ENCODE data around the gene ILDR2.

ILDR2 gene

DNA sequence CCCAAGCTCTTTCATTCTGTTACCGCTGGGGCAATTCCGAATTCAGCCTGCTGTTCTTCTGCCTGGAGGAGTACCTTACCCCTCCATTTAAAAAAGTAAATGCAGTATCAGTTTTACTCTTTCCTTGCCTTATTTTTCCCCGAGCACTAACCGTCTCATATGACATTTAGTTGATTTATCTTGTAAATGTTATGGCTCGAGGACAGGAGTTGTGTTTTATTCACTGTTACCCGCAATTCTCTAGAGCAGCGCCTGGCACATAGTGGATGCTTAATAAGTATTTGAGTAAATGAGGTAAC is 98.9 kb downstream of the ILDR2 start:
- H3K4me1 ChIP-seq (ENCODE audit: control insufficient read depth, insufficient read depth, low read length), result no peaks in the 10 kb centered on the region
- ChIA-PET CTCF (interaction anchor here (0.7 to 1.5 kb wide), 2 partner anchors 181 to 183 kb away, joined by 3 to 6 read pairs; no protein-coding TSS in a partner anchor), POLR2A (interaction anchor here (0.5 to 2.8 kb wide), 7 partner anchors 29 to 580 kb away, joined by 3 to 21 read pairs (median 4); partner anchors contain the start of genes POGK and POU2F1)
- TF ChIP-seq ZNF341 (tag by site-specific recombination; IDR thresholded peaks at IDR 0.05; ENCODE audit: low read depth) (peak; percentile 85), ZNF394 (tag by site-specific recombination; IDR thresholded peaks at IDR 0.05; ENCODE audit: borderline replicate concordance) (peak; percentile 12; the same call in 1 of the 2 replicates), ZNF335 (tag by site-specific recombination; conservative IDR thresholded peaks at IDR 0.05) (peak; percentile 84), WT1 (tag by site-specific recombination; IDR thresholded peaks at IDR 0.05) (no peak), ZNF600 (tag by site-specific recombination; IDR thresholded peaks at IDR 0.05) (peak; percentile 32; the same call in 1 of the 2 replicates), SP3 (tag by site-specific recombination; IDR thresholded peaks at IDR 0.05) (0 out of 2 replicates have a peak, but pooled peaks have one; percentile 23)
- TF ChIP-seq, protein P1, sequence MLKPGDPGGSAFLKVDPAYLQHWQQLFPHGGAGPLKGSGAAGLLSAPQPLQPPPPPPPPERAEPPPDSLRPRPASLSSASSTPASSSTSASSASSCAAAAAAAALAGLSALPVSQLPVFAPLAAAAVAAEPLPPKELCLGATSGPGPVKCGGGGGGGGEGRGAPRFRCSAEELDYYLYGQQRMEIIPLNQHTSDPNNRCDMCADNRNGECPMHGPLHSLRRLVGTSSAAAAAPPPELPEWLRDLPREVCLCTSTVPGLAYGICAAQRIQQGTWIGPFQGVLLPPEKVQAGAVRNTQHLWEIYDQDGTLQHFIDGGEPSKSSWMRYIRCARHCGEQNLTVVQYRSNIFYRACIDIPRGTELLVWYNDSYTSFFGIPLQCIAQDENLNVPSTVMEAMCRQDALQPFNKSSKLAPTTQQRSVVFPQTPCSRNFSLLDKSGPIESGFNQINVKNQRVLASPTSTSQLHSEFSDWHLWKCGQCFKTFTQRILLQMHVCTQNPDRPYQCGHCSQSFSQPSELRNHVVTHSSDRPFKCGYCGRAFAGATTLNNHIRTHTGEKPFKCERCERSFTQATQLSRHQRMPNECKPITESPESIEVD (tag by site-specific recombination; IDR thresholded peaks at IDR 0.05), result peak; percentile 46; the same call in 1 of the 2 replicates
- TF ChIP-seq, protein P2, sequence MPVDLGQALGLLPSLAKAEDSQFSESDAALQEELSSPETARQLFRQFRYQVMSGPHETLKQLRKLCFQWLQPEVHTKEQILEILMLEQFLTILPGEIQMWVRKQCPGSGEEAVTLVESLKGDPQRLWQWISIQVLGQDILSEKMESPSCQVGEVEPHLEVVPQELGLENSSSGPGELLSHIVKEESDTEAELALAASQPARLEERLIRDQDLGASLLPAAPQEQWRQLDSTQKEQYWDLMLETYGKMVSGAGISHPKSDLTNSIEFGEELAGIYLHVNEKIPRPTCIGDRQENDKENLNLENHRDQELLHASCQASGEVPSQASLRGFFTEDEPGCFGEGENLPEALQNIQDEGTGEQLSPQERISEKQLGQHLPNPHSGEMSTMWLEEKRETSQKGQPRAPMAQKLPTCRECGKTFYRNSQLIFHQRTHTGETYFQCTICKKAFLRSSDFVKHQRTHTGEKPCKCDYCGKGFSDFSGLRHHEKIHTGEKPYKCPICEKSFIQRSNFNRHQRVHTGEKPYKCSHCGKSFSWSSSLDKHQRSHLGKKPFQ (tag by site-specific recombination; IDR thresholded peaks at IDR 0.05), result no peak
- no peak overlapping the region for H3K27ac ChIP-seq (ENCODE audit: extremely low read depth, low read depth, low read length)
- no peaks in the 10 kb centered on the region for H3K9me3 ChIP-seq (ENCODE audit: control insufficient read depth, insufficient read depth, low read depth, low read length)
- peak overlapping the region; percentile 36 for H3K4me3 ChIP-seq (ENCODE audit: low read depth, low read length)
- no peaks in the 10 kb centered on the region for H3K36me3 ChIP-seq (ENCODE audit: control insufficient read depth in 2 of 2, insufficient read depth in 1 of 2, low read length in 2 of 2)

DNA sequence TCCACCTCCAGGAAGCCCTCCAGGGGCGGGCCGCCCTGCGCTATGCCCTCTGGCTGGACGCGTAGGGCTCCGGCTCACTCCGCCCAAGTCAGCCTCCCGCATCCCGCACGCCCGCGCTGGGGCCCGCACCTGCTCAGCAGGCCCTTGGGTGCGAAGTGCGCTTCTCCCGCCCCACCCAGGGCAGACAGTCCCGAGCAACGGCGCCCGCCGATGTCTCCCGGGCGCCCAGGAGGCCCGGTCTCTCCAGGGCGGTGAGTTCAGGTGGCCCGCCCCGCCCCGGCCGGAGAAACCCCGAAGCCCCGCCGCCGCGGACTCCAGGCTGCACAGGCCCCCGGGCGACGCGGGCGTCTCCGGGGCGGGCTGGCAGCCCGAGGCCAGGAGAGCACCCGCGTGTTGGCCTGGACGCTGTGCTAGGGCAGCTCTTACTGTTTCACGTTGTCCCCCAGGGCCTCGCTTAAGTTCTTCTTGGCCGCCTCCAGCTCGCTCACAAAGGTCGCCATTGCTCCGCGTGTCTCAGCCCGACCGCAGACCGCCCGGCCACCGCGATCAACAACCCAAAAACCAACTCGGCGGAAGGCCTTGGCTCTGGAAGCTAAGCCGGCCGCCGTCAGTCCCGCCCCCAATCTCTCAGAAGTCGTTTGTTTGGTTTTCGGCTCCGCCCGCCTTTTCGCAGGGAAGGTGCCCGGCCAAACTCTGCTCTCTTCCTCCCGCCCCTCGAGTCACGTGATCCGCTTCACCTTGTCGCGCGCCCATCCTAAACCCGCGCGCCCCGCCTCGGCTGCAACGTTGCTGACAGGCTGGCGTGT is 99.4 kb downstream of the ILDR2 start, which contains the start of gene TADA1:
TSS of gene TADA1 (minus strand) at position 531 of the 806 bp plus-strand sequence. CDS start at position 500, 31 bp downstream.
- CTCF ChIA-PET, result interaction anchor here (0.7 to 1.5 kb wide), 4 partner anchors 30 to 183 kb away, joined by 3 to 6 read pairs (median 4); no protein-coding TSS in a partner anchor
- TF ChIP-seq ZNF311 (tag by site-specific recombination; IDR thresholded peaks at IDR 0.05; ENCODE audit: borderline replicate concordance) (no peak), ZNF623 (tag by site-specific recombination; IDR thresholded peaks at IDR 0.05) (no peak), ZNF561 (tag by site-specific recombination; IDR thresholded peaks at IDR 0.05; ENCODE audit: borderline replicate concordance) (peak; percentile 55; the same call in 1 of the 2 replicates), SP2 (tag by site-specific recombination; IDR thresholded peaks at IDR 0.05) (peak; percentile 92), ZNF549 (tag by site-specific recombination; IDR thresholded peaks at IDR 0.05) (no peak), ZSCAN30 (tag by site-specific recombination; IDR thresholded peaks at IDR 0.05) (peak; percentile 89), SETDB1 (IDR thresholded peaks at IDR 0.05; ENCODE audit: insufficient read length, low read length) (no peak), ZBTB20 (tag by site-specific recombination; IDR thresholded peaks at IDR 0.05) (peak; percentile 82), ZNF521 (tag by site-specific recombination; IDR thresholded peaks at IDR 0.05) (no peak), EGR2 (tag by site-specific recombination; IDR thresholded peaks at IDR 0.05; ENCODE audit: low read depth) (peak; percentile 62), ZIC2 (tag by site-specific recombination; IDR thresholded peaks at IDR 0.05) (no peak; the same call in 1 of the 2 replicates)
- TF ChIP-seq, protein P3, sequence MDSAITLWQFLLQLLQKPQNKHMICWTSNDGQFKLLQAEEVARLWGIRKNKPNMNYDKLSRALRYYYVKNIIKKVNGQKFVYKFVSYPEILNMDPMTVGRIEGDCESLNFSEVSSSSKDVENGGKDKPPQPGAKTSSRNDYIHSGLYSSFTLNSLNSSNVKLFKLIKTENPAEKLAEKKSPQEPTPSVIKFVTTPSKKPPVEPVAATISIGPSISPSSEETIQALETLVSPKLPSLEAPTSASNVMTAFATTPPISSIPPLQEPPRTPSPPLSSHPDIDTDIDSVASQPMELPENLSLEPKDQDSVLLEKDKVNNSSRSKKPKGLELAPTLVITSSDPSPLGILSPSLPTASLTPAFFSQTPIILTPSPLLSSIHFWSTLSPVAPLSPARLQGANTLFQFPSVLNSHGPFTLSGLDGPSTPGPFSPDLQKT (IDR thresholded peaks at IDR 0.05; ENCODE audit: borderline replicate concordance, low read depth, low read length), result no peak; the same call in 1 of the 2 replicates
- TF ChIP-seq, protein P4, sequence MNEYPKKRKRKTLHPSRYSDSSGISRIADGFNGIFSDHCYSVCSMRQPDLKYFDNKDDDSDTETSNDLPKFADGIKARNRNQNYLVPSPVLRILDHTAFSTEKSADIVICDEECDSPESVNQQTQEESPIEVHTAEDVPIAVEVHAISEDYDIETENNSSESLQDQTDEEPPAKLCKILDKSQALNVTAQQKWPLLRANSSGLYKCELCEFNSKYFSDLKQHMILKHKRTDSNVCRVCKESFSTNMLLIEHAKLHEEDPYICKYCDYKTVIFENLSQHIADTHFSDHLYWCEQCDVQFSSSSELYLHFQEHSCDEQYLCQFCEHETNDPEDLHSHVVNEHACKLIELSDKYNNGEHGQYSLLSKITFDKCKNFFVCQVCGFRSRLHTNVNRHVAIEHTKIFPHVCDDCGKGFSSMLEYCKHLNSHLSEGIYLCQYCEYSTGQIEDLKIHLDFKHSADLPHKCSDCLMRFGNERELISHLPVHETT (tag by site-specific recombination; IDR thresholded peaks at IDR 0.05), result 0 out of 2 replicates have a peak, but pooled peaks have one; percentile 79
- TF ChIP-seq, protein P5, sequence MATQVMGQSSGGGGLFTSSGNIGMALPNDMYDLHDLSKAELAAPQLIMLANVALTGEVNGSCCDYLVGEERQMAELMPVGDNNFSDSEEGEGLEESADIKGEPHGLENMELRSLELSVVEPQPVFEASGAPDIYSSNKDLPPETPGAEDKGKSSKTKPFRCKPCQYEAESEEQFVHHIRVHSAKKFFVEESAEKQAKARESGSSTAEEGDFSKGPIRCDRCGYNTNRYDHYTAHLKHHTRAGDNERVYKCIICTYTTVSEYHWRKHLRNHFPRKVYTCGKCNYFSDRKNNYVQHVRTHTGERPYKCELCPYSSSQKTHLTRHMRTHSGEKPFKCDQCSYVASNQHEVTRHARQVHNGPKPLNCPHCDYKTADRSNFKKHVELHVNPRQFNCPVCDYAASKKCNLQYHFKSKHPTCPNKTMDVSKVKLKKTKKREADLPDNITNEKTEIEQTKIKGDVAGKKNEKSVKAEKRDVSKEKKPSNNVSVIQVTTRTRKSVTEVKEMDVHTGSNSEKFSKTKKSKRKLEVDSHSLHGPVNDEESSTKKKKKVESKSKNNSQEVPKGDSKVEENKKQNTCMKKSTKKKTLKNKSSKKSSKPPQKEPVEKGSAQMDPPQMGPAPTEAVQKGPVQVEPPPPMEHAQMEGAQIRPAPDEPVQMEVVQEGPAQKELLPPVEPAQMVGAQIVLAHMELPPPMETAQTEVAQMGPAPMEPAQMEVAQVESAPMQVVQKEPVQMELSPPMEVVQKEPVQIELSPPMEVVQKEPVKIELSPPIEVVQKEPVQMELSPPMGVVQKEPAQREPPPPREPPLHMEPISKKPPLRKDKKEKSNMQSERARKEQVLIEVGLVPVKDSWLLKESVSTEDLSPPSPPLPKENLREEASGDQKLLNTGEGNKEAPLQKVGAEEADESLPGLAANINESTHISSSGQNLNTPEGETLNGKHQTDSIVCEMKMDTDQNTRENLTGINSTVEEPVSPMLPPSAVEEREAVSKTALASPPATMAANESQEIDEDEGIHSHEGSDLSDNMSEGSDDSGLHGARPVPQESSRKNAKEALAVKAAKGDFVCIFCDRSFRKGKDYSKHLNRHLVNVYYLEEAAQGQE (tag by site-specific recombination; IDR thresholded peaks at IDR 0.05), result no peak

More for the DNA sequence above, 99.4 kb downstream of the ILDR2 start, which contains the start of gene TADA1:
- H3K27ac ChIP-seq (ENCODE audit: extremely low read depth, low read depth, low read length), result peak within 1 kb of the TSS; percentile 79
- H3K9me3 ChIP-seq (ENCODE audit: control insufficient read depth, insufficient read depth, low read depth, low read length), result no peaks in the 10 kb centered on the region
- no peaks in the 10 kb centered on the region for H3K4me1 ChIP-seq (ENCODE audit: control insufficient read depth, insufficient read depth, low read length)
- POLR2A ChIA-PET, result interaction anchor here (0.5 to 2.8 kb wide), 7 partner anchors 29 to 580 kb away, joined by 3 to 21 read pairs (median 4); partner anchors contain the start of genes POGK and POU2F1
- no peaks in the 10 kb centered on the region for H3K36me3 ChIP-seq (ENCODE audit: control insufficient read depth in 2 of 2, insufficient read depth in 1 of 2, low read length in 2 of 2)
- H3K4me3 ChIP-seq (ENCODE audit: low read depth, low read length), result peak within 1 kb of the TSS; percentile 81

Data from HEK293 (cell line).